Spleen (tissue), 11 donors: Measurements from ENCODE around the gene ELK1. TPM values are rescaled to one million over a fixed set of nuclear protein-coding genes. Genes with fewer than 3 reads are reported as not detected.

Experiments
- DNase-seq: peaks from one replicate; pipeline ENCODE4 v3.0.0-alpha.2; 2020
- H3K27ac ChIP-seq, 8 donors: fragments of 200-600 bp; sonication (generic) in 7 of 8; 1 replicate in 4 of 8; 2 replicates in 4 of 8; pipeline versions ENCODE4 v1.5.0 to v1.8.0; 2016 to 2021; ENCODE audit warnings: inconsistent platforms in 4 of 8, mild to moderate bottlenecking in 4 of 8, moderate library complexity in 1 of 8
- H3K27me3 ChIP-seq, 7 donors: fragments of 200-600 bp; sonication (generic) in 6 of 7; replicated peaks in 1 of 7; 1 replicate in 4 of 7; 2 replicates in 3 of 7; pipeline versions ENCODE4 v1.5.0 to v1.8.0; 2016 to 2021; ENCODE audit warnings: inconsistent platforms in 3 of 7, mild to moderate bottlenecking in 1 of 7
- H3K36me3 ChIP-seq, 6 donors: fragments of 200-600 bp; sonication (generic) in 5 of 6; 1 replicate in 4 of 6; 2 replicates in 2 of 6; pipeline versions ENCODE4 v1.5.0 to v1.8.0; 2016 to 2021; ENCODE audit warnings: inconsistent platforms in 2 of 6
- H3K4me1 ChIP-seq, 6 donors: fragments of 200-600 bp; sonication (generic) in 5 of 6; 1 replicate in 3 of 6; 2 replicates in 3 of 6; pipeline versions ENCODE4 v1.5.0 to v1.8.0; 2016 to 2021; ENCODE audit warnings: inconsistent platforms in 3 of 6
- H3K4me3 ChIP-seq, 8 donors: fragments of 200-600 bp; sonication (generic) in 7 of 8; 1 replicate in 4 of 8; 2 replicates in 4 of 8; pipeline versions ENCODE4 v1.5.0 to v1.8.0; 2016 to 2021; ENCODE audit warnings: inconsistent platforms in 4 of 8, mild to moderate bottlenecking in 4 of 8, moderate library complexity in 2 of 8
- H3K9me3 ChIP-seq, 8 donors: fragments of 200-600 bp; sonication (generic) in 7 of 8; 1 replicate in 4 of 8; 2 replicates in 4 of 8; pipeline versions ENCODE4 v1.5.0 to v1.8.0; 2016 to 2021; ENCODE audit warnings: inconsistent platforms in 4 of 8
- POLR2A ChIP-seq, 3 donors: fragments of 450-650 bp; IDR thresholded peaks; one replicate each; pipeline ENCODE4 v1.5.1; 2017; ENCODE audit warnings: antibody characterized with exemption in 3 of 3, mild to moderate bottlenecking in 1 of 3
- POLR2AphosphoS5 ChIP-seq, 3 donors: sonication (generic); formaldehyde crosslinking; IDR thresholded peaks; one replicate each; pipeline ENCODE4 v1.5.1; 2017; ENCODE audit warnings: antibody characterized with exemption in 3 of 3
- WGBS, 5 donors: extraction: QIAGEN DNeasy Blood & Tissue Kit in 3 of 5; methylation state at CpG; one replicate each; pipeline versions ENCODE4 v1.1.5 to v1.1.7; 2013 to 2018; 5-methylcytosine and 5-hydroxymethylcytosine counted together
- intact Hi-C: fragments of 100-400 bp; cut with DNase I; formaldehyde crosslinking; loops from one replicate; pipeline ENCODE4 v1.15.0; 2023; ENCODE audit warnings: low total_unique reads
- polyA plus RNA-seq, 3 donors: library from polyadenylated mRNA; stranded (reverse); fragments of 200-250 nt; gene quantifications; one replicate each; pipeline ENCODE4 v1.2.1, GENCODE V29; 2013
- total RNA-seq, 7 donors: library from RNA; depleted of rRNA in 3 of 7; stranded (reverse); fragments of >200 nt in 3 of 7; fragmentation: NEBNext Ultra II Directional in 4 of 7; extraction: Animal tissue kit (Norgen Biotek cat#: 25700) in 4 of 7; gene quantifications; one replicate each; pipeline versions ENCODE4 v1.1.0 to v1.2.1, GENCODE V29; 2016 to 2021
- TF ChIP-seq, protein P1 (sequence below), 11 experiments: fragments of 200-600 bp in 7 of 11; fragments of 450-650 bp in 4 of 11; sonication (generic) in 4 of 11; IDR thresholded peaks in 8 of 11; conservative IDR thresholded peaks in 3 of 11; 1 replicate in 7 of 11; 2 replicates in 4 of 11; pipeline versions ENCODE4 v1.4.0 to v1.8.0; 2016 to 2021; ENCODE audit warnings: antibody characterized with exemption in 11 of 11, inconsistent platforms in 4 of 11, mild to moderate bottlenecking in 1 of 11
- donor health status: healthy with polysubstance abuse.
- donor health status: DM: no; HTN: no; CAD: no; lungs with moderate emphysema.
- donor health status: DM: no; HTN: no; CAD: no.
- donor health status: Bipolar disorder and iron deficiency.
- donor health status: healthy.
- donor health status: DM: no; HTN: no; CAD: no.
- donor health status: DM: yes; HTN: yes; CAD: no.

Gene ELK1
- total and polyA plus RNA-seq, 10 donors, result 10.3 to 50.0 (median 29.5) TPM

DNA sequence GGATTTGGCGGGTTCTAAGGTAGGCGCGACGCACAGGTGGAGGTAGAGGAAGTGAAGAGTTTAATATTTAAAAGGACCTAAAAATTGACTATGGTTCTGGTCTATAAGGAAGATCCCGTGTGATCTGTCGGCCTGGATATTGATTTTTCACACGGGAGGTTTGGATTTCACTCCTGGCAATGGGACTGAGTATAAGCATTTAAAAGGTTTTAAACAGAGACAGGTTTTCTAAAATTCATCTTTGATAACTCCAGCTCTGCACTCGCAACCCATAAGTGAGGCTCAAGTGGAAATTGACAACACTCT is 9.0 kb upstream of the ELK1 start:
- H3K4me3 ChIP-seq, result peak overlapping the region; percentile 2 to 72 (median 54)
- intact Hi-C loops, result no loop called here

GRCh38 chrX:47658684-47659420 is 8.5 kb upstream of the ELK1 start, which contains the start of gene UXT:
Gene UXT (minus strand): TSS chrX:47659180. CDS start chrX:47658927, 253 bp downstream.
- Histone ChIP-seq H3K4me1 (peaks cover 0 to 25% (median 12%) of the 10 kb centered on the region in 6 donors), H3K36me3 (peaks cover 0 to 39% (median 13%) of the 10 kb centered on the region in 6 donors), H3K9me3 (no peaks in the 10 kb centered on the region), H3K27ac (peak within 1 kb of the TSS; percentile 77 to 97 (median 95)), H3K4me3 (peak within 1 kb of the TSS; percentile 22 to 72 (median 54)), H3K27me3 (no peaks in the 10 kb centered on the region)
- TF ChIP-seq, protein P1, sequence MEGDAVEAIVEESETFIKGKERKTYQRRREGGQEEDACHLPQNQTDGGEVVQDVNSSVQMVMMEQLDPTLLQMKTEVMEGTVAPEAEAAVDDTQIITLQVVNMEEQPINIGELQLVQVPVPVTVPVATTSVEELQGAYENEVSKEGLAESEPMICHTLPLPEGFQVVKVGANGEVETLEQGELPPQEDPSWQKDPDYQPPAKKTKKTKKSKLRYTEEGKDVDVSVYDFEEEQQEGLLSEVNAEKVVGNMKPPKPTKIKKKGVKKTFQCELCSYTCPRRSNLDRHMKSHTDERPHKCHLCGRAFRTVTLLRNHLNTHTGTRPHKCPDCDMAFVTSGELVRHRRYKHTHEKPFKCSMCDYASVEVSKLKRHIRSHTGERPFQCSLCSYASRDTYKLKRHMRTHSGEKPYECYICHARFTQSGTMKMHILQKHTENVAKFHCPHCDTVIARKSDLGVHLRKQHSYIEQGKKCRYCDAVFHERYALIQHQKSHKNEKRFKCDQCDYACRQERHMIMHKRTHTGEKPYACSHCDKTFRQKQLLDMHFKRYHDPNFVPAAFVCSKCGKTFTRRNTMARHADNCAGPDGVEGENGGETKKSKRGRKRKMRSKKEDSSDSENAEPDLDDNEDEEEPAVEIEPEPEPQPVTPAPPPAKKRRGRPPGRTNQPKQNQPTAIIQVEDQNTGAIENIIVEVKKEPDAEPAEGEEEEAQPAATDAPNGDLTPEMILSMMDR (IDR thresholded peaks at IDR 0.05 in 8 of 11, conservative IDR thresholded peaks at IDR 0.05 in 3 of 11), result no peak
- TF ChIP-seq POLR2A (IDR thresholded peaks at IDR 0.05) (peak in 2 of 3 donors; percentile 10 to 67), POLR2AphosphoS5 (IDR thresholded peaks at IDR 0.05) (peak; percentile 94 to 96 (median 94))
- peak; percentile 96 for DNase-seq
- intact Hi-C loops, result no loop called here
- 0 to 45% (median 1%) methylated on average over 20 to 54 of the region's 54 CpGs for WGBS, 5 donors

More for the DNA sequence above, 9.0 kb upstream of the ELK1 start:
- WGBS, 5 donors, result 26 to 55% (median 31%) methylated on average over 8 of the region's 8 CpGs
- peak overlapping the region; percentile 77 to 97 (median 95) for H3K27ac ChIP-seq
- H3K27me3 ChIP-seq, result no peaks in the 10 kb centered on the region
- TF ChIP-seq, protein P1 (IDR thresholded peaks at IDR 0.05 in 8 of 11, conservative IDR thresholded peaks at IDR 0.05 in 3 of 11), result no peak
- TF ChIP-seq POLR2AphosphoS5 (IDR thresholded peaks at IDR 0.05) (no peak), POLR2A (IDR thresholded peaks at IDR 0.05) (no peak)
- peaks cover 0 to 25% (median 12%) of the 10 kb centered on the region in 6 donors for H3K4me1 ChIP-seq
- peaks cover 0 to 34% (median 13%) of the 10 kb centered on the region in 6 donors for H3K36me3 ChIP-seq
- H3K9me3 ChIP-seq, result no peaks in the 10 kb centered on the region
- no peak for DNase-seq

- Histone ChIP-seq H3K4me3 (peak overlapping the region in 7 of 8 donors; percentile 22 to 72 (median 54)), H3K9me3 (no peaks in the 10 kb centered on the region), H3K36me3 (peaks cover 0 to 45% (median 13%) of the 10 kb centered on the region in 6 donors), H3K4me1 (peaks cover 0 to 25% (median 12%) of the 10 kb centered on the region in 6 donors), H3K27ac (peak overlapping the region in 7 of 8 donors; percentile 91 to 97 (median 95)), H3K27me3 (no peaks in the 10 kb centered on the region)
- 0 to 38% (median 2%) methylated on average over 4 to 13 of the region's 13 CpGs for WGBS, 5 donors
- no peak for DNase-seq
- TF ChIP-seq, protein P1 (IDR thresholded peaks at IDR 0.05 in 8 of 11, conservative IDR thresholded peaks at IDR 0.05 in 3 of 11), result no peak
- no peak for TF ChIP-seq POLR2AphosphoS5 (IDR thresholded peaks at IDR 0.05)
- TF ChIP-seq POLR2A (IDR thresholded peaks at IDR 0.05), result no peak
- intact Hi-C loops, result no loop called here
These were observed 7.9 kb upstream of the ELK1 start for GRCh38 chrX:47658301-47658683.
